H1 (cell line): Measurements from ENCODE around the gene AP5M1. TPM values are rescaled to one million over a fixed set of nuclear protein-coding genes. Genes with fewer than 3 reads are reported as not detected.

ENCODE experiments used
- HDAC2 ChIP-seq, 2 experiments: fragments of 300-600 bp in 1 of 2; sonication (generic) in 1 of 2; IDR thresholded peaks; 2 replicates each; pipeline ENCODE4 v1.6.1; 2011 to 2012; ENCODE audit warnings: low read depth in 2 of 2, low read length in 2 of 2, mild to moderate bottlenecking in 2 of 2, moderate library complexity in 2 of 2, borderline replicate concordance in 1 of 2, inconsistent platforms in 1 of 2
- SIX5 ChIP-seq: IDR thresholded peaks from 2 replicates; pipeline ENCODE4 v1.6.1; 2011; ENCODE audit warnings: mild to moderate bottlenecking, low read depth, low read length
- SRF ChIP-seq: IDR thresholded peaks from 2 replicates; pipeline ENCODE4 v1.6.1; 2011; ENCODE audit warnings: mild to moderate bottlenecking, low read depth, low read length, moderate library complexity
- polyA plus RNA-seq, 7 experiments: library from polyadenylated mRNA; depleted of rRNA in 3 of 7; stranded (reverse) in 5 of 7; unstranded in 2 of 7; fragments of >200 nt in 5 of 7; fragments of 200-250 nt in 2 of 7; gene quantifications; 1 replicate in 5 of 7; 2 replicates in 1 of 7; 4 replicates in 1 of 7; pipeline versions ENCODE4 v1.2.1 to v1.2.3, GENCODE V29; 2011 to 2013; ENCODE audit warnings: missing spikeins in 2 of 7, mixed read lengths in 2 of 7
- total RNA-seq: library from RNA; stranded (reverse); fragmentation: NEBNext Ultra II Directional; extraction: Animal tissue kit (Norgen Biotek cat#: 25700); gene quantifications from 2 replicates; pipeline ENCODE4 v1.2.1, GENCODE V29; 2021
- TF ChIP-seq, protein P1 (sequence below), 3 experiments: IDR thresholded peaks; 1 replicate in 2 of 3; 2 replicates in 1 of 3; pipeline versions ENCODE4 v1.5.1 to v1.6.1; 2011; ENCODE audit warnings: low read length in 3 of 3, mild to moderate bottlenecking in 3 of 3, inconsistent platforms in 2 of 3, low read depth in 1 of 3, moderate library complexity in 1 of 3; ENCODE audit not compliant: insufficient read depth in 1 of 3; ENCODE audit errors: control extremely low read depth in 1 of 3

AP5M1 gene
- total and polyA plus RNA-seq, 2 of the 8 experiments (the other 6 are each of a cell fraction or from before 2014, with no cell fraction given) = 20.9 to 51.9 TPM

DNA sequence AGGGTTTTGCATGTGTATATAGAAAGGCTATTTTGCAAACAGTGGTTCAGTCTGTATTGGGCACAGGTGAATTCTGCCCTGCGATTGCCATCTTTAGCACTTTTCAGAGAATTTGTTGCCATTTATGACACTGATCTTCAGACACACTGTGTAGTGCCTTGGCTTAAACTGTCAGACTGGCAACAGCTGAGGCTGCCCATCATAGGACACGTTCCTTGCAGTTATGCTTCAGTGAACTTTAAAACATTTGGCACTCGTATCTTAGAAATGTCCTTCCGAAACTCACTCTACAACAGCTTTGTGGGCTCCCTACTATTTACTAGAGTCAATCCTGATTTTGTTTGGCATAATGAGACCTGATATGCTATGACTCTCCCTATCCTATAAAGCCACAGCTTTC is 29.1 kb downstream of the AP5M1 start (continued):
- TF ChIP-seq HDAC2 (IDR thresholded peaks at IDR 0.05; ENCODE audit: borderline replicate concordance in 1 of 2, low read depth in 2 of 2, low read length in 2 of 2) = no peak
- no peak for TF ChIP-seq SIX5
- no peak for TF ChIP-seq SRF
- TF ChIP-seq, protein P1, sequence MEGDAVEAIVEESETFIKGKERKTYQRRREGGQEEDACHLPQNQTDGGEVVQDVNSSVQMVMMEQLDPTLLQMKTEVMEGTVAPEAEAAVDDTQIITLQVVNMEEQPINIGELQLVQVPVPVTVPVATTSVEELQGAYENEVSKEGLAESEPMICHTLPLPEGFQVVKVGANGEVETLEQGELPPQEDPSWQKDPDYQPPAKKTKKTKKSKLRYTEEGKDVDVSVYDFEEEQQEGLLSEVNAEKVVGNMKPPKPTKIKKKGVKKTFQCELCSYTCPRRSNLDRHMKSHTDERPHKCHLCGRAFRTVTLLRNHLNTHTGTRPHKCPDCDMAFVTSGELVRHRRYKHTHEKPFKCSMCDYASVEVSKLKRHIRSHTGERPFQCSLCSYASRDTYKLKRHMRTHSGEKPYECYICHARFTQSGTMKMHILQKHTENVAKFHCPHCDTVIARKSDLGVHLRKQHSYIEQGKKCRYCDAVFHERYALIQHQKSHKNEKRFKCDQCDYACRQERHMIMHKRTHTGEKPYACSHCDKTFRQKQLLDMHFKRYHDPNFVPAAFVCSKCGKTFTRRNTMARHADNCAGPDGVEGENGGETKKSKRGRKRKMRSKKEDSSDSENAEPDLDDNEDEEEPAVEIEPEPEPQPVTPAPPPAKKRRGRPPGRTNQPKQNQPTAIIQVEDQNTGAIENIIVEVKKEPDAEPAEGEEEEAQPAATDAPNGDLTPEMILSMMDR (IDR thresholded peaks at IDR 0.05; ENCODE audit: control extremely low read depth in 1 of 3, insufficient read depth in 1 of 3, low read depth in 1 of 3, low read length in 3 of 3) = no peak
